Body of pancreas (tissue), 4 donors: ENCODE results near the gene CISH. TPM values are rescaled to one million over a fixed set of nuclear protein-coding genes. Genes with fewer than 3 reads are reported as not detected.

Experiments
- ATAC-seq: fragments of 150-250 bp; one replicate; pipeline ENCODE4 v1.9.1; 2016
- DNase-seq, 4 donors: peaks; one replicate each; pipeline ENCODE4 v3.0.0-alpha.2; 2019
- H3K27ac ChIP-seq, 4 donors: fragments of 200-600 bp; sonication (generic); 1 replicate in 3 of 4; 2 replicates in 1 of 4; pipeline versions ENCODE4 v1.5.1 to v1.6.1; 2016 to 2019; ENCODE audit warnings: mild to moderate bottlenecking in 1 of 4, mixed read lengths in 1 of 4, moderate library complexity in 1 of 4
- H3K27me3 ChIP-seq, 2 donors: fragments of 200-600 bp; sonication (generic); one replicate each; pipeline ENCODE4 v1.6.0; 2016; ENCODE audit warnings: mild to moderate bottlenecking in 1 of 2
- H3K36me3 ChIP-seq, 2 donors: fragments of 200-600 bp; sonication (generic); replicated peaks in 1 of 2; 2 replicates each; pipeline ENCODE4 v1.5.1; 2016; ENCODE audit warnings: low read depth in 2 of 2; ENCODE audit not compliant: insufficient read depth in 1 of 2
- H3K4me1 ChIP-seq: fragments of 200-600 bp; sonication (generic); one replicate; pipeline ENCODE4 v1.6.0; 2016
- H3K4me3 ChIP-seq, 2 donors: fragments of 200-600 bp; sonication (generic); 1 replicate in 1 of 2; 2 replicates in 1 of 2; pipeline ENCODE4 v1.5.1; 2016 to 2019
- H3K9me3 ChIP-seq, 3 donors: fragments of 200-600 bp; sonication (generic); 1 replicate in 2 of 3; 2 replicates in 1 of 3; pipeline ENCODE4 v1.5.1; 2016
- CTCF ChIP-seq, 7 experiments: fragments of 450-650 bp in 4 of 7; fragments of 200-600 bp in 3 of 7; sonication (generic) in 3 of 7; IDR thresholded peaks; one replicate each; pipeline ENCODE4 v1.5.1; 2016 to 2019; ENCODE audit warnings: antibody characterized with exemption in 7 of 7
- POLR2A ChIP-seq, 3 donors: fragments of 450-650 bp; IDR thresholded peaks; one replicate each; pipeline ENCODE4 v1.6.1; 2016; ENCODE audit warnings: antibody characterized with exemption in 3 of 3, mild to moderate bottlenecking in 2 of 3
- WGBS, 2 donors: methylation state at CpG; one replicate each; pipeline ENCODE4 v1.1.5; 2017; 5-methylcytosine and 5-hydroxymethylcytosine counted together
- intact Hi-C: fragments of 100-400 bp; cut with DNase I; formaldehyde crosslinking; loops from one replicate; pipeline ENCODE4 v1.15.1; 2023
- total RNA-seq, 2 donors: library from RNA; depleted of rRNA; stranded (reverse); fragments of >200 nt; gene quantifications; one replicate each; pipeline ENCODE4 v1.1.0, GENCODE V29; 2016

The CISH gene
- total RNA-seq, 2 donors from 2014 or later, result 4.9 to 19.8 TPM

DNA sequence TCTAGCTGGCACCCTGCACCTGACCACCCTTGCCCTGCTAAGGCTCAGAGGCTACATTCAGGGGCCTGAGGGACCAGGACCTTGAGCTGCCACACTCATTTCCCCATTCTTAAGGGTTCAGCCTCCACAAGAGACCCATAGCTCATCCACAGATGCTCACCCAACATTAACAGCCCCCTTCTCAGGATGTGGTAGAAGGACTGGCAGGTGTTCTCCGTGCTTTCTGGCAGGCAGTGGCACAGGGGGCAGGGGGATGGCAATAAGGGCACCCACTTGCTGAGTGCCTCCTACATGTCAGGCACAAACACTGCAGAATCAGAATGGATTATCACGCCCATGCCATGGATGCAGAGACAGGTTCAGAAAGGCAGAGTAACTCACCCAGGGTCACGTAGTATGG is 14.8 kb upstream of the CISH start:
- Histone ChIP-seq H3K4me3 (no peak overlapping the region), H3K4me1 (peaks cover 17% of the 10 kb centered on the region)
- DNase-seq, result no peak

DNA sequence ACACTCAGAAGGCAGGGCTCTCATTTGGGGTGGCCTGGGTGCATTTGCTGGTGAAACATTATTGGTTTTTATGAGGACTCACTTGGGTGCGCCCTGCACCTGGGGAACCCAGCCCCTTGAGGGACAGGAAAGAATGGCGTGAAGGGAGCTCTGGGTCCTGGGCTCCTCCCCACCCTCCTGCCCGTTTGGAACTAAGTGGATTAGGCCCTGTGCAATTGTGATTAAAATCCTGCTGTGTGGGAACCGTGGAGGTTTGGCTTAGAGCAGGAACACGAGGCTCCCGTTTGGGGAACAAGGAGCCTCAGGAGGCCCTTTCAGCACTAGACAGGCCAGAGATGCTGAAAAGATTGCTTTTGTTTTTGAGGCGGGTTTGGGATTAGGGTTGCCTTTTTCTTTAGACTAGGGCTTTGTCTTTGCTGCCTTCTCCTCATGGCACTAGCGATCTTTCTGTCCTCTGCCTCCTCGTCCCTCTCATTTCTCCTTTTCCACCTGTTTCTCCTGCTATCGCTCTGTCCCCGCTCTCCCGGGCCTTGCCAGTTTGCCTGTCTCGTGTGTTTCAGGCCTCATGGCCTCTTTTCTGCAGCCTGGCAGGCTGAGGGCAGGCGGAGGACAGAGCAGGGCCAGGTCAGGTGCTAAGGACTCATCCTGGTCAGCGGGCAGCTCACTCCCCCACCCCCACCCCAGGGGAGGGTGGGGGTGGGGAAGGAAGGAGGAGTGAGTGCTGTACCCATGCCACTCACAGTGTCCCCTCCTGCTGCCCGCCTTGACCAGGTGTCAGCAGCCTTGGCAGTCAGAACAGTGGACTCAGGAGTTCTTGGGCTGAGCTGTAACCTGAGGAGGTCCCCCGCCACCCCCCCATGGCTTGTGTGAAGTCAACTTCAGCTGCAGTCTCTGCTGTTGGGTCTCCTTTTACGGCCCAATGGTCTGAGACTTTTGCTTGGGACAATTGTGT is 13.9 kb upstream of the CISH start:
- intact Hi-C loops, result no loop called here
- TF ChIP-seq POLR2A (IDR thresholded peaks at IDR 0.05) (no peak), CTCF (IDR thresholded peaks at IDR 0.05) (no peak)
- no peak for DNase-seq
- H3K27me3 ChIP-seq, result no peaks in the 10 kb centered on the region
- no peak overlapping the region for H3K4me3 ChIP-seq
- H3K4me1 ChIP-seq, result peaks cover 18% of the 10 kb centered on the region
- H3K36me3 ChIP-seq, result no peaks in the 10 kb centered on the region
- H3K27ac ChIP-seq, result peak overlapping the region in 1 of 4 donors; percentile 50
- H3K9me3 ChIP-seq, result no peaks in the 10 kb centered on the region
- WGBS, 2 donors, result 68 to 87% methylated on average over 14 of the region's 18 CpGs
- no peak for ATAC-seq

More for the DNA sequence above, 14.8 kb upstream of the CISH start:
- TF ChIP-seq POLR2A (IDR thresholded peaks at IDR 0.05), result no peak
- no peak for TF ChIP-seq CTCF (IDR thresholded peaks at IDR 0.05)
- no peak overlapping the region for H3K27ac ChIP-seq
- no peak for ATAC-seq
- WGBS, 2 donors, result 73 to 87% methylated on average over 3 of the region's 3 CpGs
- no peaks in the 10 kb centered on the region for H3K9me3 ChIP-seq
- no peaks in the 10 kb centered on the region for H3K27me3 ChIP-seq
- intact Hi-C loops, result no loop called here
- H3K36me3 ChIP-seq, result no peaks in the 10 kb centered on the region

DNA sequence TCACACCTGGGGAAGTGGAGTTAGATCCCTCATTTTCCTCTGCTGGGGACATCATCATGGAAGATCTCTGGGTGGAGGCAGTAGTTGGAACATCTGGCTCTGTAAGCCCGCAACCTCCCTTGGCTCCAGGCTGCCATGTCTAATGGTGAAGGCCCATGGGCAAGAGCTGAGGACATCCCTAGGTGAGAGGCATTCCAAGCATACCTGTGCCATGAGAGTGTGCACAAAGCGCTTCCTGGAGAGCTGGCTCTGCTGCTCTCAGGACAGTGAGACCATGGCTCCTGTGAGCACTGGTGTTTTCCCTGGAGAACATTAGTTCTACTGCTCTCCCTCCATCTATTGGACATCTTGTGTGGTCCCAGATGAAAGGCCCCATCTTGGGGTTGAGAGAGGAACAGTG is 13.1 kb upstream of the CISH start:
- intact Hi-C loops, result no loop called here
- Histone ChIP-seq H3K36me3 (no peaks in the 10 kb centered on the region), H3K9me3 (no peaks in the 10 kb centered on the region), H3K27ac (peak overlapping the region in 2 of 4 donors; percentile 22 to 50), H3K4me3 (no peak overlapping the region), H3K4me1 (peaks cover 26% of the 10 kb centered on the region), H3K27me3 (no peaks in the 10 kb centered on the region)
- DNase-seq, result peak in 1 of 4 donors; percentile 49
- WGBS, 2 donors, result 60 to 94% methylated on average over 1 to 2 of the region's 2 CpGs
- peak; percentile 85 for ATAC-seq
- TF ChIP-seq POLR2A (IDR thresholded peaks at IDR 0.05) (no peak), CTCF (IDR thresholded peaks at IDR 0.05) (no peak)

DNA sequence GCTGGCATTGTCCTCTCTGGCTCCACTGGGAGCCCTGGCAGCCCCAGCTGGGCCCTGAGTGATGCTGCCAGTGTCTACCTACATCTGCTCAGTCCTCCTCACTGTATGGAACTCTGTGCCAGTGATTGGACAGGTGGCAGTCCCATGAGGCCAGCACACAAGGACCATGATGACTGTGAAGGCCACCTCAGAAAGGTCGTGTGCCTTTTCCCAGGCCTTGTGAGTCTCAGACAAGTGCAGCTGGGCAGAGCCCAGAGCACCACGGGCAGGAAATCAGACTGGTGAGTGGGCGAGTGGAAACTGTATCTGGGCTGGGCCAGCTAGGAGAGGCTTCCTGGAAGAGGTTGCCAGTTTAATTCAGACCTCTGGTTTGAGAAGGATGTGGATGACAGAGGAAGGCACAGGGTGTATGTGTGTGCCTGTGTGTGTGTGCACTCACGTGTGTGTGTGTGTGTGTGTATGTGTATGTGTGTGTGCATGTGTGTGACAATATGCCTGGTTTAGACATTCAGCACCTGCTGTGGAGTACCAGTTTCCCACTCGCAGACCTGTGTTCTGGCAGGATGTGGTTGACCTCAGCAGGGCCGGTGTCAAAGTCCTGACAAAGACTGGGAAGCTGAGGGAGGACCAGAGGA is 12.4 kb upstream of the CISH start:
- intact Hi-C loops, result no loop called here
- 25% methylated on average over 6 of the region's 6 CpGs for WGBS, 2 donors
- TF ChIP-seq POLR2A (IDR thresholded peaks at IDR 0.05), result no peak
- no peak for TF ChIP-seq CTCF (IDR thresholded peaks at IDR 0.05)
- Histone ChIP-seq H3K36me3 (no peaks in the 10 kb centered on the region), H3K4me1 (peaks cover 32% of the 10 kb centered on the region), H3K4me3 (no peak overlapping the region), H3K27me3 (no peaks in the 10 kb centered on the region), H3K9me3 (no peaks in the 10 kb centered on the region), H3K27ac (peak overlapping the region in 2 of 4 donors; percentile 22 to 50)
- no peak for DNase-seq
- no peak for ATAC-seq
